Measurements from ENCODE around the gene ZKSCAN7.

DNA sequence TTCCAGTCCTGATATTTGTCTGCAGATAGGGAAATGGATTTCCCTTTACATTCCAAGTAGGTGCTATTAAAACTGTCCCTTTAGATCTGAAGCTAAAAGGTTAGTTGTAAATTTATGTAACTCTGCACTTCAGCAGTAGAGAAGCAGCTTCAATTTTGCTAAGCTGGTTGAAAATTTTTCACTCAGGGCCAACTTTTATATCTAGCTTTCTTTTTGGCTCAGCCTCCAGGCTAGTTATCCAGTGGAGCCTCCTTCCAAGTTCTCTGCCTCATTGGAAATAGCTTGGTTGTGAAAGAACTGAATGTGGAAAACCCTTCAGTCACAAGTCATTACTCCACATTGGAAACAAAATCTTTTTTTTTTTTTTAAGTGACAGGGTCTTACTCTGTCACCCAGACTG, 21.6 kb downstream of the ZKSCAN7 start:
- TF ChIP-seq, protein P1, sequence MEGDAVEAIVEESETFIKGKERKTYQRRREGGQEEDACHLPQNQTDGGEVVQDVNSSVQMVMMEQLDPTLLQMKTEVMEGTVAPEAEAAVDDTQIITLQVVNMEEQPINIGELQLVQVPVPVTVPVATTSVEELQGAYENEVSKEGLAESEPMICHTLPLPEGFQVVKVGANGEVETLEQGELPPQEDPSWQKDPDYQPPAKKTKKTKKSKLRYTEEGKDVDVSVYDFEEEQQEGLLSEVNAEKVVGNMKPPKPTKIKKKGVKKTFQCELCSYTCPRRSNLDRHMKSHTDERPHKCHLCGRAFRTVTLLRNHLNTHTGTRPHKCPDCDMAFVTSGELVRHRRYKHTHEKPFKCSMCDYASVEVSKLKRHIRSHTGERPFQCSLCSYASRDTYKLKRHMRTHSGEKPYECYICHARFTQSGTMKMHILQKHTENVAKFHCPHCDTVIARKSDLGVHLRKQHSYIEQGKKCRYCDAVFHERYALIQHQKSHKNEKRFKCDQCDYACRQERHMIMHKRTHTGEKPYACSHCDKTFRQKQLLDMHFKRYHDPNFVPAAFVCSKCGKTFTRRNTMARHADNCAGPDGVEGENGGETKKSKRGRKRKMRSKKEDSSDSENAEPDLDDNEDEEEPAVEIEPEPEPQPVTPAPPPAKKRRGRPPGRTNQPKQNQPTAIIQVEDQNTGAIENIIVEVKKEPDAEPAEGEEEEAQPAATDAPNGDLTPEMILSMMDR (IDR thresholded peaks at IDR 0.05; ENCODE audit: extremely low read depth in 1 of 2, insufficient read depth in 1 of 2, low read depth in 1 of 2, low read length in 2 of 2): no peak
- no peak for TF ChIP-seq EZH2 (IDR thresholded peaks at IDR 0.05; ENCODE audit: borderline replicate concordance, low read depth, low read length, severe bottlenecking)
- no peak for TF ChIP-seq POLR2A (IDR thresholded peaks at IDR 0.05; ENCODE audit: low read depth, low read length)
